Stimulated activated CD4-positive, alpha-beta T cell treated with anti-CD3 and anti-CD28 coated beads, Interleukin-4, amount 100 ng/mL, for 1 hour (primary cell): ENCODE results near the gene PRSS33.

Source experiments
- DNase-seq: peaks from one replicate; pipeline ENCODE4 v3.0.0-alpha.2; 2020

PRSS33 gene

GRCh38 chr16:2737895-2738418 is 49.4 kb downstream of the PRSS33 start:
- no peak for DNase-seq

- no peak for DNase-seq
These were observed 50.1 kb downstream of the PRSS33 start for GRCh38 chr16:2737238-2737605.

- no peak for DNase-seq
These were observed 50.7 kb downstream of the PRSS33 start for GRCh38 chr16:2736476-2737237.

GRCh38 chr16:2734844-2735515 is 52.4 kb downstream of the PRSS33 start:
- no peak for DNase-seq
